OCI-LY3 (cell line): ENCODE results near the gene PLD3.

Experiments
- CTCF ChIP-seq: fragments of 200-600, 300-600 bp; sonication (generic); IDR thresholded peaks from 2 replicates; pipeline ENCODE4 v1.5.1; 2014; ENCODE audit warnings: antibody characterized with exemption, low read length, low read depth
- EZH2phosphoT487 ChIP-seq: fragments of 200-600 bp; shearing (Covaris generic); IDR thresholded peaks from 2 replicates; pipeline ENCODE4 v1.6.1; 2018; ENCODE audit warnings: antibody characterized with exemption, mixed run types, low read depth

GRCh38 chr19:40357640-40358039 lies 9.1 kb downstream of the PLD3 start:
- no peak for TF ChIP-seq CTCF
- no peak for TF ChIP-seq EZH2phosphoT487
